Measurements from ENCODE around the gene DDO. TPM values are rescaled to one million over a fixed set of nuclear protein-coding genes. Genes with fewer than 3 reads are reported as not detected.

Gene DDO
- total RNA-seq: 0.16 and 0.24 TPM in 2 replicates

DNA sequence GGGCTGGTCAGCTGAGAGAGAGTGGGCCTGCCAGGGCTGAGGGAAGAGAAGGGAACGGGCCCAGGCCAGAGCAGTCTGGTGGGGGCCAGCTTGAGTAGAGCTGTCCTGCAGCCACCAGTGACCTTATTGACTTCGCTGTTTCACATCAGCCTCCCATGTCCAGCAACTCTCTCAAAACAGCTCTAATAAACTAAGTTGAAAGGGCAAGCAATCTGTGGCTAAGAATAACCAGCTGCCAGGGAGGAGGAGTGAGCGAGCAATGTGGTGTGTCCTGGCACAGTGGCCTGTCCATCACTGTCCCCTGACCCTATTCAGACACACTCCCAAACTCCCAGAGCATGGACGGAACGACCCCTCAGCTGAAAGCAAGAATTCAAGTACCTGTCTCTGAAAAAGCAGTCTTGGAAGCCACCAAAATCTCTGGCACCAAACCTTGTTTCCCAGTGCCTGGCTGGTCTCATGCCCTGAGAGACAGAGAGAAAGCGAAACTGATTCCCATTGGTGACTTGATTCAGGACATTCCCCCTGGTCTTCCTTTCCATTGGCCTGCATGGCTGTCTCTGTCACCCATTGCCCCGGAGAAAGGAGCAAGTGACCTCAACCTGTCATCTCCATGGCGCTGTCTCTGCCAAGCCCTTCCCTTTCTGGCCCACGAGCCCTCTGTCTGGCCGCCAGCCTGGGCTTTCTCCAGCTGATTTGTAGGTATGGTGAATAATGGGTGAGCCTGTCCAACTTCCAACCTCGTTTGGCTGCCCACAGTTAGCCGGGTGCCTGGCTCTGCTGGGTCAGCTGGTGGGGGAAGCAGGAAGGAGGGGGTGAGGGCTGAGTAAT lies at the start of gene DDO:
Gene DDO (minus strand): TSS at position 490 of the 831 bp plus-strand sequence. CDS start 2,113 bp downstream, outside the sequence.

GRCh38 chr6:110357664-110358552 lies 57.5 kb downstream of the DDO start, which contains the start of gene METTL24:
Gene METTL24 (minus strand): TSS chr6:110358349. CDS start chr6:110358272, 77 bp downstream.

Other genes with a start within 250 kb of the DDO start
- 14.2 and 16.6 TPM in 2 replicates for gene WASF1, start 235.9 kb downstream of the DDO start, total RNA-seq
- 16.0 and 17.8 TPM in 2 replicates for gene CDC40, start 235.1 kb downstream of the DDO start, total RNA-seq
- 0.36 and 1.5 TPM in 2 replicates for gene METTL24, start 57.2 kb downstream of the DDO start, total RNA-seq
- gene SLC22A16, start 61.0 kb upstream of the DDO start, total RNA-seq: 0.12 TPM in 1 of 2 replicates, not detected in the other